ENCODE measurements around the gene CYS1.
"Not testable (repeated sequence)": the region's sequence is repeated elsewhere in the genome, so short reads cannot be mapped to it uniquely, and the experiment has no call there.

The CYS1 gene

GRCh38 chr2:10011606-10012325, 68.4 kb downstream of the CYS1 start:
- DNase-seq = not testable (repeated sequence)

DNA sequence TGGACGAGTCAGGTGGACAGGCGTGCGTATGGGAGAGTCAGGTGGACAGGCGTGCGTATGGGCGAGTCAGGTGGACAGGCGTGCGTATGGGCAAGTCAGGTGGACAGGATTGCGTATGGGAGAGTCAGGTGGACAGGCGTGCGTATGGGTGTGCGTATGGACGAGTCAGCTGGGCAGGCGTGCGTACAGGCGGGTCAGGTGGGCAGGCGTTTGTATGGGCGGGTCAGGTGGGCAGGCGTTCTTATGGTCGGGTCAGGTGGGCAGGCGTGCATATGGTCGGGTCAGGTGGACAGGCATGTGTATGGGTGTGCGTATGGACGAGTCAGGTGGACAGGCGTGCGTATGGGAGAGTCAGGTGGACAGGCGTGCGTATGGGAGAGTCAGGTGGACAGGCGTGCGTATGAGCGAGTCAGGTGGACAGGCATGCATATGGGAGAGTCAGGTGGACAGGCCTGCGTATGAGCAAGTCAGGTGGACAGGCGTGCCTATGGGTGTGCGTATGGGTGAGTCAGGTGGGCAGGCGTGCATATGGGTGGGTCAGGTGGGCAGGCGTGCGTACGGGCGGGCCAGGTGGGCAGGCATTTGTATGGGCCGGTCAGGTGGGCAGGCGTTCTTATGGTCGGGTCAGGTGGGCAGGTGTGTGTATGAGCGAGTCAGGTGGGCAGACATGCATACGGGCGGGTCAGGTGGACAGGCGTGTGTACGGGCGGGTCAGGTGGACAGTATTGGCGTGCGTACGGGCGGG, 69.2 kb downstream of the CYS1 start:
- not testable (repeated sequence) for DNase-seq

- DNase-seq = no peak
Observed at GRCh38 chr2:10009811-10010781, 70.1 kb downstream of the CYS1 start.

GRCh38 chr2:10009271-10009810, 70.9 kb downstream of the CYS1 start:
- no peak for DNase-seq

GRCh38 chr2:10008809-10009176, 71.4 kb downstream of the CYS1 start:
- DNase-seq = no peak

- DNase-seq = no peak
Observed at GRCh38 chr2:10007921-10008808, 72.0 kb downstream of the CYS1 start.

DNA sequence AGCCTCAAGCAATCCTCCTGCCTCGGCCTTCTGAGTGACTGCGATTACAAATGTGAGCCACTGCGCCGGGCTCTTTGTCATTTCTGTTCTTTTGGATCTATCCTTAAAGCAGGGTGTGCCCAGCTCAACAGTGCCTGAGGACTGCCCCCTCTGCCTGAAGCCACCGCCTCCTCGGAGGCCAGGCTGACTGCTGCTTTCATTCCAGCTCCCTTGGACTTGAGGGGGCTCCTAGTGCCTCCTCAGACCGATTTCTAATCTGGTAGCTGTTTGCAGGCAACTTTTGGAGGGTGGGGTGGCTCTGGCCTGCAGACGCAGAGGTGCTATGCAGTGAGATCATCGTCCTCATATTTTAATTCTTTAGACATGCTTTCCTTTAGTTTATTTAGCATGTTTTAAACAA, 72.8 kb downstream of the CYS1 start:
- no peak for DNase-seq

Data from activated naive CD4-positive, alpha-beta T cell (primary cell).